Right renal cortex interstitium (tissue), 3 donors: ENCODE measurements around the gene IL13. TPM values are rescaled to one million over a fixed set of nuclear protein-coding genes. Genes with fewer than 3 reads are reported as not detected.
"Not testable (repeated sequence)": the region's sequence is repeated elsewhere in the genome, so short reads cannot be mapped to it uniquely, and the experiment has no call there.

Source experiments
- DNase-seq, 3 donors: peaks; one replicate each; pipeline ENCODE4 v3.0.0-alpha.2; 2013; ENCODE audit warnings: low read depth in 3 of 3, low spot score in 2 of 3
- polyA plus RNA-seq, 3 donors: library from polyadenylated mRNA; unstranded; fragments of 120-200 nt; gene quantifications; one replicate each; pipeline ENCODE4 v1.2.1, GENCODE V29; 2013; ENCODE audit not compliant: insufficient read length in 3 of 3

IL13 gene
- not detected for polyA plus RNA-seq

GRCh38 chr5:132657676-132658380, at the start of gene IL13:
IL13 (plus strand) TSS chr5:132658173; CDS start chr5:132658187, 14 bp downstream.
- no peak for DNase-seq

GRCh38 chr5:132611965-132612364, 46.0 kb upstream of the IL13 start:
- DNase-seq: no peak

- DNase-seq: no peak
Observed at GRCh38 chr5:132612846-132613245, 45.1 kb upstream of the IL13 start.

GRCh38 chr5:132621699-132622098, 36.3 kb upstream of the IL13 start:
- no peak for DNase-seq

- no peak for DNase-seq
Observed at GRCh38 chr5:132622608-132623007, 35.4 kb upstream of the IL13 start.

- no peak for DNase-seq
Observed at GRCh38 chr5:132627470-132627869, 30.5 kb upstream of the IL13 start.

GRCh38 chr5:132628814-132629213, 29.2 kb upstream of the IL13 start:
- no peak for DNase-seq

GRCh38 chr5:132629230-132629944, 28.6 kb upstream of the IL13 start:
- DNase-seq: no peak

- not testable (repeated sequence) for DNase-seq
Observed at GRCh38 chr5:132633587-132633986, 24.4 kb upstream of the IL13 start.

- no peak for DNase-seq
Observed at GRCh38 chr5:132635873-132636272, 22.1 kb upstream of the IL13 start.

- no peak for DNase-seq
Observed at GRCh38 chr5:132637241-132637640, 20.7 kb upstream of the IL13 start.

- no peak for DNase-seq
Observed at GRCh38 chr5:132639706-132640130, 18.3 kb upstream of the IL13 start.

GRCh38 chr5:132640613-132641012, 17.4 kb upstream of the IL13 start:
- no peak for DNase-seq

- DNase-seq: no peak
Observed at GRCh38 chr5:132641241-132641723, 16.7 kb upstream of the IL13 start.

- no peak for DNase-seq
Observed at GRCh38 chr5:132641841-132642240, 16.1 kb upstream of the IL13 start.

GRCh38 chr5:132644177-132644576, 13.8 kb upstream of the IL13 start:
- DNase-seq: no peak

- no peak for DNase-seq
Observed at GRCh38 chr5:132646583-132647266, 11.2 kb upstream of the IL13 start.

- no peak for DNase-seq
Observed at GRCh38 chr5:132647473-132647872, 10.5 kb upstream of the IL13 start.

GRCh38 chr5:132648355-132648754, 9.6 kb upstream of the IL13 start:
- DNase-seq: no peak

GRCh38 chr5:132651838-132652469, 6.0 kb upstream of the IL13 start:
- no peak for DNase-seq

GRCh38 chr5:132653716-132654115, 4.3 kb upstream of the IL13 start:
- DNase-seq: no peak
